CD4-positive, alpha-beta T cell treated with Interleukin-4 for 4 hours (primary cell): ENCODE data around the gene OPCML.

Experiments
- DNase-seq: peaks from one replicate; pipeline ENCODE4 v3.0.0-alpha.2; 2020

OPCML gene

DNA sequence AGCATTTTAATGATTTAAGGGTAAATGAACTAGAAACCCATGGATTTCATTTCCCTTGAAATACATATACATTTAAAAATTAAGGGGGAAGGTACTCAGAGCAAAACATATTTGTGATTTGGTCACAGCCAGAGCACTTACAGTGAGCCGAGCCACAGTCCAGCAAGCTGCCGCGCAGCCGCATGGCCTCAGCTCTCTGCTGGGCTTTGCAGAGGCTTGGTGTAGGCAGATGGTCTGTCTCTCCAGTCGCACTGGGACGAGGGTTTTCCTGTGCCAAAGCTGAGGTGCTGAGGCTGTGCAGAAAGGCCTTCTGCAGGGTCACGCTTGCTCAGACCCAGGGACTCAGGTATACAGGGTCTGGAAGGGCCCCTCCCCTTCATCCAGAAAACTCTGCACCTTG, 367.3 kb downstream of the OPCML start:
- no peak for DNase-seq

DNA sequence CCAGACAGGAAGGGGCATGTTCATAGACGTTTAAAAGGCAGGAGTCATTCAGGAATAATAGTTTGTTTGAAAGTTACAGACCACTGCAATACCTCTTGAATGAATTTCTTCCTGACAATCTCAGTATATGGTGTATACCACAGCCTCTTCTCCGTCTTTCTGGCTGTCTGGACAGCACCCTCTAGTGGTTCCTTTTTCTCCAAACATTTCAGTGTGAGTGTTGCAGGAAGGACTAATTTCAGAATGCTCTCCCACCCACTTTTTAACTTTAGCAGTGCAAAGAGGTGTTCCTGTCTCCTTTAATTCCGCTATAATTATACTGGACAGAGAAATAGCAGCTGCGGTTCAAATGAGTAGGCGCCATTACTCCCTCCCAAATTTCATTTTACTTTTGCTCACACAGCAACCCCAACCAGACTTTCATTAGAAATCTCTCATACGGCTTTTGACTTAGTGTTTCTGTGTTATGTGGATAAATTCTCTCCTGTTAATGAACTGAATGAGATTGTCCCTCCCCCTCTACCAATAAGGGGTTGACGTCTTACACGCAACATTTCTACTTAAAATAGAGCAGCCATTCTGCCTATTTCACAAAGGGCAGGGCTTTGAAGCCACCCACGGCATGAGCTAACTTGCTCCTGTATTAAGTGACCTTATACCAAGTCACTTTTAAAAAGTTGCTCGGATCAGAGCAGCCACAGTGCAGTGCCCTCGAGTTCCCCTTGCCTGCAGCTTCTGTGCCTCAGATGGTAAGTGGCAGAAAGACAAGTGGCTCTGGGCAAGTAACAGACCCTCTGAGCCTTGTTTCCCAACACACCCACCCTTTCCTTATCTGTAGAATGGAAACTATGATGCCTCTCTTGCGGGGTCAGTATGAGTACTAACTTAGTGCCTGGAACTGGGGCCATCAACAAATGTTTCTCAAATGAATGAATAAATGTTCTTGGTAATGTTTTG, 368.6 kb downstream of the OPCML start:
- DNase-seq: peak; percentile 8

DNA sequence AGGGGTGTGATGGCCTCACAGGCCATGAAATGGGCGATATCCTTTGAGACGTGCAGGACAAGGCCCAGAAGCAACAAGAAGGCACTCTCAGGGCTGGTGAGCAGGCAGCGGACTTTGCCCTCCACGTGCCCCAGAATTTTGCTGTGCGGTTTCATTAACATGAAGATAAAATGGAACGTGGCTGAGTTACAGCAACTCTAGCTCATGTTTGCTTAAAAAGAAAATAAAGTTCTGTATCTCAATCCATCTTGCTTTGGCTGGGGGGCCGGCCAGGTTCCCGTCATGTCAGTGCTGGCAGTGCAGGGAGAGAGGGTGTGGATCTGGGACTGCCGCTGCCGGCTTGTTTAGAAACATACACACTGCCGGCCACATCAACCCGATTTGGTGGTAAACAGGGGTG, 370.1 kb downstream of the OPCML start:
- DNase-seq: no peak

DNA sequence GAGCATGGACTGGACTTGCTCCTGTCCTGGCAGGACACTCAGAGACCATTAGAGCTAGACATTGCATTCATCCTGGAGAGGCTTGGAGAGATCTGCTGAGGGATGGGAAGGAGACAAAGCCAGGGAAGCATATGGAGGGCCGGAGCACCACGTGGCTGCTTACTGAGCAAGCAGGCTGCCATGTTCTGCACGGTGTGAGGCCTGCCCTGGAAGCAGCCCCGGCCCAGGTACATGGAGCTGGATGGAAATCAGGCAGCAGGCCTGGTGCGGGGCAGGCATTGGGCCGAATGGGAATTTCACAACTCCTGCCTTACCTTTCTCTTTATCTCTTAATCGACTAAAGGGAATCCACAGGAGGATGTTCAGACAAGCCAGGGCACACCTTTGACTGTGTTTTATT, 371.5 kb downstream of the OPCML start:
- no peak for DNase-seq

DNA sequence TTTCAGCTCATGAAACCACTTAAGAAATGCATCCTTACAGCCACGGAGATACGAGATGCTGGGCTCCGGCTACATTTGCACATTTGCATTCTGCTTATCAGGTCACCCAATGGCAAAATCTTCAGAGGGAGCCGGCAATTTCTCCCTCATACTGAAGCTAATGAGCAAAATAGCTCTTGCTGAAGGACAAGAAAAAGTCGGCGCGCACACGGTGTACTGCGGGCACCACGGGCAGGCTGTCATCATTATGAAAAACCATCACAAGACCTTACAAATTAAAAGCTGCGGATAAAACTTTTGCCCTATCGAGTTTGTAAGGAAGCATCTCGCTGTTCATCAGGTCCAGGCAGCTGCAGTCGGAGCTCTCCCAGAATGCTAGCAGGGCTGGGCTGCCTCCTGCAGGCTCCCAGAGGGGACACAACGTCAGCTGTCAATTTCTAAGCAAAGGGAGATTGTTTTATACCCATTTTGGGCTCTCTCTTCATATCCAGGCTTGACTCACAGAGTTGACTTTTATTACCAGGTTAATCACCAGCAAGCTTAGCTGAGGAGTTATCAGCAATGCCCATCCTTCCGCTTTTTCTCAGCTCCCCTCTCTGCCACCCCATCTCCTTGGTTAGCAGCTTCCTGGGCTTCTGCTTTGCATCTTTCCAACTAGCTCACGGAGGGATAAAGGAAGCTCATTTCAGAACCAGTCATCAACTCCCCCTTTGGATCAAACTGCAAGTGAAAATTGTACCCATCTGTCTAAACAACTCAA, 375.1 kb downstream of the OPCML start:
- no peak for DNase-seq

DNA sequence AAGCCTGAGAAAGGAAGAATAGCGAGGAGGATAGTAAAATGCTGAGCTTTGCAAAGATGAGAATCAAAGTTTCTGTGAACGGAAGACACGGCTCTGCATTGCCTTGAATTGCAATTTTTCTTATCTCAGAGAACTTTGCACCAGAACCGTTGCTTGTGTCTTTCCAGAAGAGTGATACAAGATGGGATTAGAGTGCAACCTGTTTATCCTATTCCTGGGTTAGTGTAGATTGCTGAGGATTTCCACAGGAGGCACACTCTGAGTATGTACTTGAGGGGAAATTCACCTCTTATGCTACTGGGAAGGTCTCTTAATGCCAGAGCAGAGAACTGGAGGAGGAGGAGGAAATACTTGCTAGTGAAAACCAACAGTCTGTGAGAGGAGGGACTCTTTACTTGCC, 377.5 kb downstream of the OPCML start:
- no peak for DNase-seq

DNA sequence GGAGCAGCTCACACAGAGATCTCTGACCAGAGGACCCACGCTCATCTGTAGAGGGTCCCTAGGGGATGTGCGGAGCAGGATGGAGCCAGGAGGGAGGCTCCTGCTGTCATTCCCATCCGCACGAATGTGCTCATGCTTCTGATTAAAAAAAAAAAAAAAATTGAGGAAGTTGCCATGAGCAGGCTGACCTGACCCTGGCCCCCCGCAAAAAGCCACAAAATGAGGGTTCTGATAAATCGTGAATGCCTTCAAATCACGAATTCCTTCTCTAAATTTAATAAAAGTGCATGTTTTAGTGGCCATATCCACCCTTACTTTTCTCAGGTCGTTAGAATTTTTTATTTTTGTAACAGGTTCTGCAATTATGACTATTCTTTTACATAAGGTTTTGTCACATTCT, 378.2 kb downstream of the OPCML start:
- DNase-seq: no peak

DNA sequence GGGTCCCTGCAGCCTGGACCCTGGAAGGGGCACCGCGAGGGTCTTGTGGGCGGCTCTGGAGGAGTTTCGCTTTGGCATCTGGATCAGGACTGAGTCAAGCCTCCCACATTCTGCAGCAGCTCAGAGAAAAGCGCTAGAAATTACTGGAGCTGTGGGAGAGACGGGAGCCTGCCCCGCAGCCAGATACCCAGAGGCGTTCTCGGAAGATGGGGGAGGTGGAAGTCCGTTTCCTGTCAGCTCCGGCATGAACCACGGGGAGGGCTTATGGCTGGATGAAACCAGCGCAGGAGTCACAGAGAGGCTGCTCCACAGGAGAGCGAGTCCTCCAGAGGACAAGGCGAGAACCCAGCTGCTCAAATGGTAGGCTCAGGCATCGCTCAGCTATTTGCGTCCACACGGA, 379.3 kb downstream of the OPCML start:
- no peak for DNase-seq

DNA sequence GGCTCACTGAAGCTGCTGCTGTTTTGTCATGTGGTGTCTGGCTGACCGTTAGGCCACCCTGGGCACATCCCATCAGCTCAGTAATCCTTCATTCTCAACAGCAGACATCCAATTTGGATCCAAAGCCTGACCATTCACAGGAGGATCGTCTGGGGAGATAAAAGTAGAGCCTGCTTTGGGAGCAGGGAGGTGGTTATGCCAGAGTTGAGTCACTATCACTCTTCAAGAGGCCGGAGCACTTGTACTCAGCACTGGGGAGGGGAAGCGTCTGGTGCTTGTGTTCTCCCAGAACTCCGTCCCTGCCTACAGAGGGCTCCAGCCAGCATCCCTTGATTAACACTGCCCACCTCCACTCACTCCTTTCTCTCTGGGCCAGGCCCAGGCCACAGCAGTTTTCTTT, 382.6 kb downstream of the OPCML start:
- no peak for DNase-seq

DNA sequence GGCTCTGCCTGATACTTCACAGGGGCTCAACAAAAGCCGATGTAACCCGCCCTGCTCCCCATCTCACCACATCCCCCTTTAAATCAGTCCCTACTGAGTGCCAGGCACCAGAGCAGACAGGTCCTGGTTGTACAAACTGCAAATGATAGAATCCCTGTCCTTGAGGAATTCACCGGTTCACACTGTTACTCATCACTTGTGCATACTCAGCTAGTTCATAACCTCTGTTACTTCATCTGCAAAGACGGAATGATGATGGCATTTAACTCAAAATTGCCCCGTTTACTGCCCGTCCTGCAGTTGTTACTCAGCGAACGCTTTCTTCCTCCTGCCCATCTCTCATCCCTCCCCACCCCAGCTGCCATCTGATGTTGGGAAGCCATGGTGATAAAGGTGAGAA, 384.7 kb downstream of the OPCML start:
- no peak for DNase-seq

DNA sequence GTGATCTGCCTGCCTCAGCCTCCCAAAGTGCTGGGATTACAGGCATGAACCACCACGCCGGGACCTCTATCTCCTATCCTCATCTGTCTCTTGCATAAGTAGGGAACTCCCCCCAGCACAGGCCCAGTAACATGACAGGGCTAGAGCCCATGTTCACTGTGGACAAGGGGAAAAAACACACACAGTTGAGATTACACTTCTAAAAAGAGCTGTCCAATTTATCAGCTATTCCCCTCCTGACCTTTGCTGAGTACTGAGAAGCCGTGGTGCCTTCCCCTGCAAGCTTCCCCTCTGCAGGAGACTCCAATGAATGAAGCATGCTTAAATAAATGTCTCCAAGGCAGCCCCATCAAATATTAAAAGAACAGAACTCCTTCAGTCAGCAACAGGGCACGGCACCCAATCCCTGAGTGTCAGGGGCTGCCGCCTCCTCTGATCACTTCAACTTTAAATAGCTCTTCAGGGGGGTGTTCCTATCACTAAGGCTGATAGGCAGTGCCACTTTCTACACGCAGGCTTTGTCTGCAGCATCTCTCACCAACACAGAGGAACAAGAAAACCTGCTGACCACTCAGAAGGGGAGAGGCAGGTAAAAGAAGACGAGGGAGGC, 385.5 kb downstream of the OPCML start:
- DNase-seq: no peak

DNA sequence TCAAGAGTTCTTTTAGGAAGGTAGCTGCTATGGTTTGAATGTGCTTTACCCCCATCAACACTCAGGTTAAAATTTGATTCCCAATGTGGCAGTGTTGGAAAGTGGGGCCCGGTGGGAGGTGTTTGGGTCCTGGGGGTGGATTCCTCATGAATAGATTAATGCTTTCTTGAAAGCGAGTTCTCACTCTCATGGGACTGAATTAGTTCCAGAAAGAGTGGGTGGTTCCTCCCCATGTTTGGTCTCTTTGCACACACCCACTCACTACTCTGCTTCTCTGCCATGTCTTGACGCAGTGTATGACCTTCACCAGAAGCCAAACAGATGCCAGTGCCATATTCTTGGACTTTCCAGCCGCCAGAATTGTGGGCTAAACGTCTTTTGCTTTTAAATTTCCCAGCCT, 394.4 kb downstream of the OPCML start:
- DNase-seq: no peak

DNA sequence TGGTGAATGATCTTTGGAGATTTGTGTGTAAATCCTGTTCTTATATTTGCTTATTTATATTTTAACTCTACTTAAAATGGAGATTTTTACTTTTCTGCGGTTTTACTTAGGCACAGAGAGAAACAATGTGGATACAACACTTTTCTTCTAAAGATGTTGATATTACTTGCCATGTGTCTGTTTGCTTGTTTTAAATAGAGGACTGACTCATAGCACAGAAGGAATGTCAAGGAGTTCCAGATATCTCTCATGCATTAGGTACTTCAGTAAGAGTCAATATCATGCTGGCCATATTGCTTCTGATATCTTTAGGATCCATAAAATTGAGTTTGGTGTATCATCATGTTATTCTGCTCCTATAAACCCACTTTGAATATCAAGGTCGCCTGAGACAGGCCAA, 395.0 kb downstream of the OPCML start:
- no peak for DNase-seq

DNA sequence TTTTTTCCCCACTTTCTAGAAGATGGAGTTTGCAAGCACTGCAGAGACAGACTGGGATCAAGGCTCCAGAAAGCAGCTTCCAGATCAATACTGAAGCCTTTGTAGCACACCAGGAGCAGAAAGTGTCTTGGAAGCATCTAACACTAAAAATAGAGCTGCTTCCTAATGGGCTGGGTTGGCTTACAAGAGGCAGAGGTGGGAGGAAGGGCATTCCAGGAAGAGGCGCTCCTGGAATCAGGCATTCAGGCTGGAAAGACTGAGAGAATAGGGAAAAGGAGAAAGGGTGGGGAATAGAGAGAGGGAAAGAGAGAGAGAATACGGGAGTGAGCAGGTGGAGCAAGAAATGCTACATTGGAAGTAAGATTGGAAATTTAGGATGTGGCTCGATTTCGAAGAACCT, 395.9 kb downstream of the OPCML start:
- no peak for DNase-seq

DNA sequence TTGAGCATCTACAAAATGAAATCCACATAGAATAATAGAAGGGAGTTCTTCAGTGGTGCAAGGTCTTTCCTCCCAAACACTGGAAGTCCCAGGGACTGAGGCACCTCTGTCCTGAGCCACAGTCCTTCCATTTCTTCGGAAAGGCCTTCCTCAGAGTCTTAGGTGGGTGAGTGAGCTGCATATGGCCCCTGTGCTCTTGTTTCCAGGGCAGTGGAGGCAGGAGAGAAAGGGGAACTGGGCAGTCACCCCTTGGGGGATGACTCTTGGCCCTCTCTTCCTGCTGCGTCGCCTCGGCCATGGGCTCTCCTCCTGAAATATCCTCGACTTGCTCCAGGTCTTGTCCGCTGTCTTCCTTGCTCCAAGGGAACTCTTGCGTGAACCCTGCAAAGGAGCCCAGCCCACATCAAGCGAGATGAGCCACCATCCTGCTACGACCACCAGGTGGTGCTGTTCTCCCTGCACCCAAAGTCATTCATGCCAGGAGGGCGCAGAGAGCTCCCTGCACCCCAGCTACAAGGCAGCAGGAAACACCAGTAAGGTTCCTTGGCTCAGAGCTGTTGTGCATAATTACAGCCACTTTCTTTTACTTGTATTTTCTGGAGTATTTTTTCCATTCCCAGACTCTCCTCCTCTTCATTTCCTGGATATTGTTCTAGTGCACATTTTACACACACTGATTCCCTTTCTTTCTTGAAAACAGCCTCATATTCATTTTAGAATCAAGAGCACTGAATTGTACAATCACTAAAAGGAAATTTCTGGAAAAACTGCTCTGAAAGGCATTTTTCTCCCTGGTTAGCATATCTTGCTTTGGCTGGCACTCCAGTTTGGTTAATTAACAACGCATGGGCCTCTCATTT, 397.8 kb downstream of the OPCML start:
- DNase-seq: peak; percentile 27

DNA sequence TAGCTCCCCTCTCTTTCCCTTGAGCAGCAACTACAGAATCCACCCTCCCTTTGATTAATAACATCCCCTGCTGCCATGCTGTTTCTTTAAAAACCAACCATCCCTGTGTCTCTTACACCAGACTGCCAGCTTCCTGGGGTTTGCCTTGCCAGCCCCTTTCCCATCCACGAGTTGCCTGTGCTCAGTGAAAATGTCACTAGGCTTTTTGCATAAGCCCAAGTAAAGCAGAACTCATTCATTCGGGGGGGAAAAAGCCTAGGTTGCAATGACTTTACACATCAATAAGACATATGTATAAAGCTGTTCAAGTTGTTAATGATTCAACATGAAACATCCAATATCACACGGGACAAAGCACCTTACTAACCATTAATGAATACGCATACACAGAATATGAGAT, 398.7 kb downstream of the OPCML start:
- DNase-seq: no peak

DNA sequence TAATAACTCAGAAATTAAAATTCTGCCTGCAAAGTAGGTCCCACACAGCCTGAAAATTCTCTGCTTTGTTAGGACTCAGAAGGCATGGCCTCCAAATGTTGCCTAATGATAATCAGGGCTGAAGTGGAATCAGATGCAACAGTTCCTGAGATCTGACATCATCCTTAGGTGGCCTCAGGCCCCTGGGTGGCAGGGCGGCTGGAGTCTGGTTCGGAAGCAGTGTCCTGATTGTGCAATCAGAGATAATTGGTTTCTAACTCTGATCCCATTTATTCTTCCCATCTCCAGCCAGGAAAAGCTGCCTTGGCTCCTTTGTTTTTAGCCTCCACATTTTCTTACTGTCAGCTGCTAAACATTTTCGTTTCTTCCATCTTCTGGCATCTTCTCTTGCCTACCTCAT, 399.3 kb downstream of the OPCML start:
- DNase-seq: no peak

DNA sequence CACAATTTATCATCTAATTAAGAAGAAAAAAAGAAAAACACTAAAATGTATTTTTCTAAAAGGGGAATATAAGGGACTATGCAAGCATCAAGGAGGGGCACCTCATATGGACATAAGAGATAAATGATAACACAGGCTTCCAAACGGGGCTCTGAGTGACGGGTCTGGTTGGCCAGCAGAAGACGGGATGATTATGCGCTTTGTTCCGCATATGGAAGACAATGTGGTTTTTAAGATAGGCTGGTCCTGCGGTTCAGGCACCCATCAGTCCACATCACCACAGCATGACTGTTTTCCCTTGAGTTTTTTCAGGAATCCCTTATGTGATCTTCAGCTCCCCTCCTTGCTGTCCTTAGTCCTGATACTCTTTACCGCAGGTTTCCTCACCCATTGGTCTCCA, 404.6 kb downstream of the OPCML start:
- no peak for DNase-seq

DNA sequence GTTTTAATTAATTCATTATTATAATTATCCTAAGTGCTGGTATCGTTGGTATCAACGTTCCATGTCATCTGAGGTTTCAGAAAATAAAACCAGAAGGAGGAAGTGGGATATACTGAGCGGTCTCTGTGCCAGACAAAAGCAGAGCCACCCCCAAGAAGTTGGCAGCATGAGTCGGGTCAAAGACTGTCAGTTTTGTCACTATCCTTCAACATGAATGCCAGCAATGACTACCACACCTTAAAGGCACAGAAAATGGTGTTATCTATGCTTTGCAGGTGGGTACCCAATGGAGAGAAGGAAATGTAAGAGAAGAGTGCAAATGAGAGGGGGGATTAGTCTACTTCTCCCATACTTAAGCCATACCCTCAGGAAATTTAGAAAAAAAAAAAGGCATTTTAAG, 408.5 kb downstream of the OPCML start:
- DNase-seq: no peak

DNA sequence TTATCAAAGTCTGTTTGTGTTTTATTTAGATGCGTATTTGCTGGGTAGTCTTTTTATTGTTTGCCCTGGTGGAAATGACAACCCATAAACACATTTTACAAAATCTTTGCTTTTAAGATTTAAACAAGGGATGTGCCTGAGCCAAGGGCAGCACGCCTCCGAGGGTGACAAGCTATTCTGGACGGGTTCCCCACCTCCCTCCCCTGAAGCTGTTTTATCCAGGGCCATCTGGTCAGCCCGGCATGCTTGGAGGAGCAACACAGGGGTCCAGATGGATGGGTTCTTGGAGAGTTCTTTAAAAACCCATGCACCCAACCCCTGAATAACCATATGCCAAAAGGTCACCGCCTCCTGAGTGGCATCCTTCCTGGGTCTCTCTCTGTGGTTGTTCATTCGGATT, 408.9 kb downstream of the OPCML start:
- DNase-seq: no peak

DNA sequence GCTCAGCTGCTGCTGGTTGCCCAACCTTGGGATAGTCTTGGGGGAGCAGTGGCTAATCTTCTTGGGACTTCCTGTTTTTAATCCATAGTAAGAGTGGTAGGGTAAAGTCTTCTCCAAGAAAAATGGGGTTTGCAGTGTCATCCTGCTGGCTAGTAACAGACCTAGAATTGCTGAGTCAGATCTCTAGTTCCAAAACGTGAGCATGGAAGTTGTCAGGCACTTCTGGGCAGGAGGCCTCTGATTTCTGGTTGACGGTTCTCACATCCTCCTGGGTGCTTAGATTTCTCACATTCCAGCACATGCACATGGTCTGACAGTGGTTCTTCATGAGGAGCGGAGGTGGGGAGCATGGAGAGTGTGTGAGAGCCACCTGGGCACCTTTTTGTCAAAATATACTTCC, 410.0 kb downstream of the OPCML start:
- DNase-seq: no peak

DNA sequence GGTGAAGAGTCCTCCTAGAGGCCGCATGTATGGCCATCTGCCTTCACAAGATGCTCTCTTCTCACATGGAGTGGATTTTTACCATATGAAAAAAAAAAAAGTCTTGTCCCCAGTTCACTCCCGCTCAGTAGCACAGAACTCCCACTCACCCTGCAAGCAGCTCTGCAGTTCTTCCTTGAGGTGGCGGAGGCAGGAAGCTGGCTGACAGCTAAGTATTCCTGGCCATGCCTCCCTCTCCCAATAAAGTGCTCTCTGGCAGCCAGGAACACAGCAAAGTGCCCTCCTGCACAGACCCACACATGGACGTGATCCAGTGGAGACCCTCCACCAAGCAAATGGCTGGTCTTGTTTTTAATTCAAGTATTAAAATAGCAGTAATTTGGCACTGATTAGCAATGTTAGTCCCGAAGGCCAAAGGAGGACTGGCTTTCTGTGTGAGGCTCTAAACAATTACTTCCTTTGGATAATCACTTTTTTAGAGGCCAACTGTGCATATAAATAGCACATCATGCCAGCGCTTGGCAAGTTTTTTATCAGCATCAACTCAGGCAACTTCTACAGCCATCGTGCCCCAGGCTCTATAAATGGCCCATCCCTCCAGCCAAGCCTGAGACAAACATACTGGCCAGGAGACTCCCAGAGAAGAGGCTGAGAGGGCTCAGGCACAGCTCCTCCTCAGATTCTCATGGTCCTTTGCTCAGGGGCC, 413.6 kb downstream of the OPCML start:
- DNase-seq: no peak
